ENCODE results near the gene IZUMO2. TPM values are rescaled to one million over a fixed set of nuclear protein-coding genes. Genes with fewer than 3 reads are reported as not detected.

Gene IZUMO2
- polyA plus RNA-seq, 1 donor (not counting 4 experiments of a cell fraction or from before 2014, with no cell fraction given) = not detected

- Histone ChIP-seq H3K79me2 (ENCODE audit: control insufficient read depth, insufficient read depth, low read length) (no peaks in the 10 kb centered on the region), H3K9me3 (ENCODE audit: control insufficient read depth, low read depth, low read length) (no peaks in the 10 kb centered on the region), H3K9me1 (ENCODE audit: control insufficient read depth, extremely low read depth, insufficient read depth, low read length) (no peaks in the 10 kb centered on the region), H3K27me3 (ENCODE audit: control insufficient read depth, extremely low read depth, insufficient read depth, low read length) (no peaks in the 10 kb centered on the region), H3K4me3 (ENCODE audit: control insufficient read depth in 2 of 3, extremely low read depth in 1 of 3, insufficient read depth in 2 of 3, low read depth in 1 of 3, low read length in 3 of 3) (no peak overlapping the region), H3K4me2 (ENCODE audit: control insufficient read depth, extremely low read depth, insufficient read depth, low read depth, low read length) (no peak overlapping the region), H3K27ac (ENCODE audit: control insufficient read depth, insufficient read depth, low read length) (no peak overlapping the region), H4K20me1 (ENCODE audit: control insufficient read depth, extremely low read depth, insufficient read depth, low read length) (no peaks in the 10 kb centered on the region), H3K4me1 (ENCODE audit: control insufficient read depth, extremely low read depth, insufficient read depth, low read length) (no peaks in the 10 kb centered on the region), H2AFZ (ENCODE audit: control insufficient read depth, low read length) (no peak overlapping the region), H3K36me3 (ENCODE audit: control insufficient read depth in 2 of 2, extremely low read depth in 1 of 2, insufficient read depth in 2 of 2, low read length in 2 of 2) (no peaks in the 10 kb centered on the region), H3K9ac (ENCODE audit: control insufficient read depth, extremely low read depth, insufficient read depth, low read length) (no peak overlapping the region)
- dilution Hi-C loops (cut with MboI; ENCODE audit: extremely low pct_ligation_motif_present, low sequenced_read_pairs) = no loop called here
- FAIRE-seq = no peak
- no peak for DNase-seq (ENCODE audit: low read depth, low spot score)
- TF ChIP-seq CTCF (optimal IDR thresholded peaks at IDR 0.05 in 1 of 3, IDR thresholded peaks at IDR 0.05 in 1 of 3, conservative IDR thresholded peaks at IDR 0.05 in 1 of 3; ENCODE audit: extremely low read depth in 1 of 3, insufficient read depth in 2 of 3, low read length in 3 of 3) = no peak
- TF ChIP-seq EZH2 (IDR thresholded peaks at IDR 0.05; ENCODE audit: low read length) = no peak
Measured at GRCh38 chr19:50159078-50159477, 4.0 kb downstream of the IZUMO2 start.

GRCh38 chr19:50158577-50158976, 4.5 kb downstream of the IZUMO2 start:
- Histone ChIP-seq H3K9me3 (ENCODE audit: control insufficient read depth, low read depth, low read length) (no peaks in the 10 kb centered on the region), H3K4me3 (ENCODE audit: control insufficient read depth in 2 of 3, extremely low read depth in 1 of 3, insufficient read depth in 2 of 3, low read depth in 1 of 3, low read length in 3 of 3) (no peak overlapping the region), H2AFZ (ENCODE audit: control insufficient read depth, low read length) (no peak overlapping the region), H3K79me2 (ENCODE audit: control insufficient read depth, insufficient read depth, low read length) (no peaks in the 10 kb centered on the region), H3K36me3 (ENCODE audit: control insufficient read depth in 2 of 2, extremely low read depth in 1 of 2, insufficient read depth in 2 of 2, low read length in 2 of 2) (no peaks in the 10 kb centered on the region), H3K4me2 (ENCODE audit: control insufficient read depth, extremely low read depth, insufficient read depth, low read depth, low read length) (no peak overlapping the region), H3K9me1 (ENCODE audit: control insufficient read depth, extremely low read depth, insufficient read depth, low read length) (no peaks in the 10 kb centered on the region), H3K27ac (ENCODE audit: control insufficient read depth, insufficient read depth, low read length) (no peak overlapping the region), H3K27me3 (ENCODE audit: control insufficient read depth, extremely low read depth, insufficient read depth, low read length) (no peaks in the 10 kb centered on the region), H3K4me1 (ENCODE audit: control insufficient read depth, extremely low read depth, insufficient read depth, low read length) (no peaks in the 10 kb centered on the region), H3K9ac (ENCODE audit: control insufficient read depth, extremely low read depth, insufficient read depth, low read length) (no peak overlapping the region), H4K20me1 (ENCODE audit: control insufficient read depth, extremely low read depth, insufficient read depth, low read length) (no peaks in the 10 kb centered on the region)
- no peak for FAIRE-seq
- no peak for DNase-seq (ENCODE audit: low read depth, low spot score)
- dilution Hi-C loops (cut with MboI; ENCODE audit: extremely low pct_ligation_motif_present, low sequenced_read_pairs) = no loop called here
- TF ChIP-seq EZH2 (IDR thresholded peaks at IDR 0.05; ENCODE audit: low read length) = no peak
- TF ChIP-seq CTCF (optimal IDR thresholded peaks at IDR 0.05 in 1 of 3, IDR thresholded peaks at IDR 0.05 in 1 of 3, conservative IDR thresholded peaks at IDR 0.05 in 1 of 3; ENCODE audit: extremely low read depth in 1 of 3, insufficient read depth in 2 of 3, low read length in 3 of 3) = no peak

Measured in keratinocyte (primary cell).